ENCODE data around the gene PCDH12.

Gene PCDH12

DNA sequence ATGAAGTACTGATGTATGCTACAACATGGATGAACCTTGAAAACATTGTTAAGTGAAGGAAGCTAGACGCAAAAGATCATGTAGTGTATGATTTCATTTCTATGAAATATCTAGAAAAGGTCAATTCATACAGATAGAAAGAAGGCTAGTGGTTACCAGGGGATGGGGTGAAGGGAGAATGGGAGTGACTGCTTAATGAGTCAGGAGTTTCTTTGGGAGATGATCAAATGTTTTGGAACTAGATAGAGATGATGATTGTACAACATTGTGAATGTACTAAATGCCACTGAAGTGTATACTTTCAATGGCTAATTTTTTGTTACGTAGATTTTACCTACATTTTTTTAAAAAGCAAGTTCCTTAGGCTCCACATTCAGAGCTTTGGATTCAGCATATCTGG, 49.2 kb downstream of the PCDH12 start:
- no peak for DNase-seq
- Histone ChIP-seq H3K79me2 (ENCODE audit: control insufficient read depth, insufficient read depth, low read length) (no peaks in the 10 kb centered on the region), H3K4me2 (ENCODE audit: low read length) (no peak overlapping the region), H3K23ac (ENCODE audit: low read length) (no peak overlapping the region), H3K9ac (ENCODE audit: low read length) (no peak overlapping the region), H3K4ac (ENCODE audit: low read depth, low read length) (no peak overlapping the region), H2BK120ac (ENCODE audit: low read depth, low read length) (no peak overlapping the region), H2BK5ac (ENCODE audit: low read length) (no peak overlapping the region), H2BK15ac (replicated peaks; ENCODE audit: low read depth) (no peak overlapping the region), H3K18ac (ENCODE audit: low read length) (no peak overlapping the region), H2AK5ac (ENCODE audit: low read length) (no peak overlapping the region), H3K4me3 (ENCODE audit: low read length) (no peak overlapping the region), H3K56ac (ENCODE audit: low read length) (no peak overlapping the region), H3K4me1 (ENCODE audit: control insufficient read depth, low read depth, low read length) (no peaks in the 10 kb centered on the region), H3K79me1 (ENCODE audit: low read length) (no peaks in the 10 kb centered on the region), H3K36me3 (ENCODE audit: control insufficient read depth, insufficient read depth, low read length) (no peaks in the 10 kb centered on the region), H3K27me3 (ENCODE audit: insufficient read depth, low read length, poor library complexity) (no peaks in the 10 kb centered on the region), H3K27ac (ENCODE audit: low read depth, low read length) (no peak overlapping the region), H4K5ac (ENCODE audit: low read length) (no peak overlapping the region), H4K8ac (ENCODE audit: low read depth, low read length) (no peak overlapping the region)
- WGBS (ENCODE audit: extremely low coverage, insufficient coverage, low lambda C conversion rate): no CpG with 5 or more reads among the region's 2 CpGs

DNA sequence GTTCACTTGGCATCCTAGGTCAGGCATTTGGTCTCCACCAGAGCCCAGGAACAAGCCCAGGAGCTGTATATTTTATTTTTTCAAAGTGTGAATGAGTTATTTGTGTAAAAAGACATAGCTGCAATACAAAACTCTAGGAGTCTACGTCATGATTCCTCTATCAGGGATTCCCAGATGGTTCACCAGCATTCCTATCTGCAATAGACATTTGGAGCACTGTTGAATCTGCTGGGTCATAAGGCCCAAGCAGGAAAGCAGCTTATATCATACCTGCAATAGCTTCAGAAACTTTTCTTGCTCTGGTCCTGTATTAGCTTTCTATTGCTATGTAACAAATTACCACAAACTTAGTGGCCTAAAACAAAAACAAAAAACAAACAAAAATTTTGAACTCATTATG, 51.0 kb downstream of the PCDH12 start:
- no peak overlapping the region for H2BK120ac ChIP-seq (ENCODE audit: low read depth, low read length)
- no peaks in the 10 kb centered on the region for H3K27me3 ChIP-seq (ENCODE audit: insufficient read depth, low read length, poor library complexity)
- H3K79me1 ChIP-seq (ENCODE audit: low read length): no peaks in the 10 kb centered on the region
- no peaks in the 10 kb centered on the region for H3K4me1 ChIP-seq (ENCODE audit: control insufficient read depth, low read depth, low read length)
- no peak overlapping the region for H4K8ac ChIP-seq (ENCODE audit: low read depth, low read length)
- H4K5ac ChIP-seq (ENCODE audit: low read length): no peak overlapping the region
- H3K4me2 ChIP-seq (ENCODE audit: low read length): no peak overlapping the region
- H2AK5ac ChIP-seq (ENCODE audit: low read length): no peak overlapping the region
- H3K56ac ChIP-seq (ENCODE audit: low read length): no peak overlapping the region
- no peak overlapping the region for H2BK5ac ChIP-seq (ENCODE audit: low read length)
- no peak overlapping the region for H3K18ac ChIP-seq (ENCODE audit: low read length)
- no peaks in the 10 kb centered on the region for H3K36me3 ChIP-seq (ENCODE audit: control insufficient read depth, insufficient read depth, low read length)
- no peak for DNase-seq
- no CpG with 5 or more reads among the region's 1 CpG for WGBS (ENCODE audit: extremely low coverage, insufficient coverage, low lambda C conversion rate)
- H3K27ac ChIP-seq (ENCODE audit: low read depth, low read length): no peak overlapping the region
- no peak overlapping the region for H2BK15ac ChIP-seq (replicated peaks; ENCODE audit: low read depth)
- no peak overlapping the region for H3K4me3 ChIP-seq (ENCODE audit: low read length)
- no peak overlapping the region for H3K23ac ChIP-seq (ENCODE audit: low read length)
- no peak overlapping the region for H3K9ac ChIP-seq (ENCODE audit: low read length)
- H3K79me2 ChIP-seq (ENCODE audit: control insufficient read depth, insufficient read depth, low read length): no peaks in the 10 kb centered on the region
- no peak overlapping the region for H3K4ac ChIP-seq (ENCODE audit: low read depth, low read length)

- Histone ChIP-seq H2AK5ac (ENCODE audit: low read length) (no peak overlapping the region), H4K8ac (ENCODE audit: low read depth, low read length) (no peak overlapping the region), H3K18ac (ENCODE audit: low read length) (no peak overlapping the region), H3K56ac (ENCODE audit: low read length) (no peak overlapping the region), H2BK5ac (ENCODE audit: low read length) (no peak overlapping the region), H3K4me3 (ENCODE audit: low read length) (no peak overlapping the region), H3K79me1 (ENCODE audit: low read length) (no peaks in the 10 kb centered on the region), H3K27me3 (ENCODE audit: insufficient read depth, low read length, poor library complexity) (no peaks in the 10 kb centered on the region), H3K23ac (ENCODE audit: low read length) (no peak overlapping the region), H2BK120ac (ENCODE audit: low read depth, low read length) (no peak overlapping the region), H3K4me2 (ENCODE audit: low read length) (no peak overlapping the region), H3K9ac (ENCODE audit: low read length) (no peak overlapping the region), H4K5ac (ENCODE audit: low read length) (no peak overlapping the region), H3K4ac (ENCODE audit: low read depth, low read length) (no peak overlapping the region), H2BK15ac (replicated peaks; ENCODE audit: low read depth) (no peak overlapping the region), H3K79me2 (ENCODE audit: control insufficient read depth, insufficient read depth, low read length) (no peaks in the 10 kb centered on the region), H3K27ac (ENCODE audit: low read depth, low read length) (no peak overlapping the region), H3K36me3 (ENCODE audit: control insufficient read depth, insufficient read depth, low read length) (no peaks in the 10 kb centered on the region), H3K4me1 (ENCODE audit: control insufficient read depth, low read depth, low read length) (no peaks in the 10 kb centered on the region)
- DNase-seq: no peak
- WGBS (ENCODE audit: extremely low coverage, insufficient coverage, low lambda C conversion rate): no CpG with 5 or more reads among the region's 1 CpG
Observed at GRCh38 chr5:141906517-141906916, 51.5 kb downstream of the PCDH12 start.

GRCh38 chr5:141904551-141904950, 53.5 kb downstream of the PCDH12 start:
- H2BK5ac ChIP-seq (ENCODE audit: low read length): no peak overlapping the region
- no peak overlapping the region for H3K23ac ChIP-seq (ENCODE audit: low read length)

GRCh38 chr5:141903261-141903660, 54.7 kb downstream of the PCDH12 start:
- no peak overlapping the region for H3K9ac ChIP-seq (ENCODE audit: low read length)
- no peaks in the 10 kb centered on the region for H3K79me2 ChIP-seq (ENCODE audit: control insufficient read depth, insufficient read depth, low read length)
- no peaks in the 10 kb centered on the region for H3K27me3 ChIP-seq (ENCODE audit: insufficient read depth, low read length, poor library complexity)
- H3K4me2 ChIP-seq (ENCODE audit: low read length): no peak overlapping the region
- no peak overlapping the region for H3K27ac ChIP-seq (ENCODE audit: low read depth, low read length)
- H3K23ac ChIP-seq (ENCODE audit: low read length): no peak overlapping the region
- H3K4me3 ChIP-seq (ENCODE audit: low read length): no peak overlapping the region
- no peak overlapping the region for H3K18ac ChIP-seq (ENCODE audit: low read length)
- H2AK5ac ChIP-seq (ENCODE audit: low read length): no peak overlapping the region
- no peak overlapping the region for H3K4ac ChIP-seq (ENCODE audit: low read depth, low read length)
- no peaks in the 10 kb centered on the region for H3K4me1 ChIP-seq (ENCODE audit: control insufficient read depth, low read depth, low read length)
- H3K79me1 ChIP-seq (ENCODE audit: low read length): no peaks in the 10 kb centered on the region
- H4K5ac ChIP-seq (ENCODE audit: low read length): no peak overlapping the region
- H3K56ac ChIP-seq (ENCODE audit: low read length): no peak overlapping the region
- H2BK120ac ChIP-seq (ENCODE audit: low read depth, low read length): no peak overlapping the region
- no CpG with 5 or more reads among the region's 4 CpGs for WGBS (ENCODE audit: extremely low coverage, insufficient coverage, low lambda C conversion rate)
- H2BK15ac ChIP-seq (replicated peaks; ENCODE audit: low read depth): no peak overlapping the region
- no peaks in the 10 kb centered on the region for H3K36me3 ChIP-seq (ENCODE audit: control insufficient read depth, insufficient read depth, low read length)
- H2BK5ac ChIP-seq (ENCODE audit: low read length): no peak overlapping the region
- no peak overlapping the region for H4K8ac ChIP-seq (ENCODE audit: low read depth, low read length)
- no peak for DNase-seq

More at GRCh38 chr5:141904551-141904950, 53.5 kb downstream of the PCDH12 start:
- H3K36me3 ChIP-seq (ENCODE audit: control insufficient read depth, insufficient read depth, low read length): no peaks in the 10 kb centered on the region
- H4K5ac ChIP-seq (ENCODE audit: low read length): no peak overlapping the region
- no peak overlapping the region for H3K4me3 ChIP-seq (ENCODE audit: low read length)
- H3K4me2 ChIP-seq (ENCODE audit: low read length): no peak overlapping the region
- H3K27me3 ChIP-seq (ENCODE audit: insufficient read depth, low read length, poor library complexity): no peaks in the 10 kb centered on the region
- H3K9ac ChIP-seq (ENCODE audit: low read length): no peak overlapping the region
- H3K4ac ChIP-seq (ENCODE audit: low read depth, low read length): no peak overlapping the region
- no peak for DNase-seq
- H3K4me1 ChIP-seq (ENCODE audit: control insufficient read depth, low read depth, low read length): no peaks in the 10 kb centered on the region
- H2AK5ac ChIP-seq (ENCODE audit: low read length): no peak overlapping the region
- WGBS (ENCODE audit: extremely low coverage, insufficient coverage, low lambda C conversion rate): no CpG with 5 or more reads among the region's 5 CpGs
- no peaks in the 10 kb centered on the region for H3K79me2 ChIP-seq (ENCODE audit: control insufficient read depth, insufficient read depth, low read length)
- no peak overlapping the region for H2BK120ac ChIP-seq (ENCODE audit: low read depth, low read length)
- H3K18ac ChIP-seq (ENCODE audit: low read length): no peak overlapping the region
- no peak overlapping the region for H3K27ac ChIP-seq (ENCODE audit: low read depth, low read length)
- H4K8ac ChIP-seq (ENCODE audit: low read depth, low read length): no peak overlapping the region
- no peak overlapping the region for H2BK15ac ChIP-seq (replicated peaks; ENCODE audit: low read depth)
- H3K79me1 ChIP-seq (ENCODE audit: low read length): no peaks in the 10 kb centered on the region
- no peak overlapping the region for H3K56ac ChIP-seq (ENCODE audit: low read length)

GRCh38 chr5:141902015-141902814, 55.8 kb downstream of the PCDH12 start:
- H3K4ac ChIP-seq (ENCODE audit: low read depth, low read length): no peak overlapping the region
- no CpG with 5 or more reads among the region's 5 CpGs for WGBS (ENCODE audit: extremely low coverage, insufficient coverage, low lambda C conversion rate)
- H3K27me3 ChIP-seq (ENCODE audit: insufficient read depth, low read length, poor library complexity): no peaks in the 10 kb centered on the region
- no peak overlapping the region for H3K4me3 ChIP-seq (ENCODE audit: low read length)
- no peak overlapping the region for H3K23ac ChIP-seq (ENCODE audit: low read length)
- H4K8ac ChIP-seq (ENCODE audit: low read depth, low read length): no peak overlapping the region
- H4K5ac ChIP-seq (ENCODE audit: low read length): no peak overlapping the region
- H3K27ac ChIP-seq (ENCODE audit: low read depth, low read length): no peak overlapping the region
- H3K56ac ChIP-seq (ENCODE audit: low read length): no peak overlapping the region
- H3K18ac ChIP-seq (ENCODE audit: low read length): no peak overlapping the region
- H3K36me3 ChIP-seq (ENCODE audit: control insufficient read depth, insufficient read depth, low read length): no peaks in the 10 kb centered on the region
- no peak for DNase-seq
- H3K4me2 ChIP-seq (ENCODE audit: low read length): no peak overlapping the region
- H3K4me1 ChIP-seq (ENCODE audit: control insufficient read depth, low read depth, low read length): no peaks in the 10 kb centered on the region
- no peaks in the 10 kb centered on the region for H3K79me2 ChIP-seq (ENCODE audit: control insufficient read depth, insufficient read depth, low read length)
- H2BK120ac ChIP-seq (ENCODE audit: low read depth, low read length): no peak overlapping the region
- H2BK5ac ChIP-seq (ENCODE audit: low read length): no peak overlapping the region
- H3K9ac ChIP-seq (ENCODE audit: low read length): no peak overlapping the region
- no peak overlapping the region for H2AK5ac ChIP-seq (ENCODE audit: low read length)
- no peak overlapping the region for H2BK15ac ChIP-seq (replicated peaks; ENCODE audit: low read depth)
- no peaks in the 10 kb centered on the region for H3K79me1 ChIP-seq (ENCODE audit: low read length)
